K562 (cell line): ENCODE results near the gene PCNX2. TPM values are rescaled to one million over a fixed set of nuclear protein-coding genes. Genes with fewer than 3 reads are reported as not detected.

ENCODE experiments used
- ATF1 ChIP-seq, 2 experiments: fragments of 450-650 bp in 1 of 2; IDR thresholded peaks; 2 replicates each; pipeline ENCODE4 v1.6.1; 2016; ENCODE audit warnings: missing compliant biosample characterization in 1 of 2, missing genetic modification characterization in 1 of 2
- CREB1 ChIP-seq, 2 experiments: sonication (generic) in 1 of 2; formaldehyde crosslinking in 1 of 2; IDR thresholded peaks; 2 replicates each; pipeline versions ENCODE4 v1.6.1 to v1.8.0; 2012 to 2022; ENCODE audit warnings: inconsistent platforms in 1 of 2, mild to moderate bottlenecking in 1 of 2, missing genetic modification reagents in 1 of 2, moderate library complexity in 1 of 2
- CXXC5 ChIP-seq: fragments of 250-450 bp; sonication (Bioruptor Pico); IDR thresholded peaks from 2 replicates; pipeline ENCODE4 v1.8.0; 2022; ENCODE audit warnings: inconsistent platforms, mild to moderate bottlenecking, moderate library complexity
- DACH1 ChIP-seq: fragments of 450-650 bp; IDR thresholded peaks from 2 replicates; pipeline ENCODE4 v1.6.1; 2018; ENCODE audit not compliant: partially characterized antibody
- ELF1 ChIP-seq: fragments of 200-800 bp; sonication (Bioruptor generic); IDR thresholded peaks from 2 replicates; pipeline ENCODE4 v1.6.1; 2016; ENCODE audit warnings: missing genetic modification characterization, missing compliant biosample characterization
- EP400 ChIP-seq: fragments of 450-650 bp; IDR thresholded peaks from 2 replicates; pipeline ENCODE4 v1.6.1; 2017; ENCODE audit warnings: antibody characterized with exemption, mild to moderate bottlenecking, moderate library complexity
- FOXM1 ChIP-seq, 2 experiments: fragments of 450-650 bp in 1 of 2; sonication (generic) in 1 of 2; formaldehyde crosslinking in 1 of 2; IDR thresholded peaks; 2 replicates each; pipeline versions ENCODE4 v1.6.1 to v1.9.0; 2017 to 2022; ENCODE audit warnings: low read depth in 2 of 2, mild to moderate bottlenecking in 2 of 2, missing genetic modification reagents in 1 of 2, moderate library complexity in 1 of 2
- HOXB6 ChIP-seq: fragments of 250-450 bp; sonication (Bioruptor Pico); IDR thresholded peaks from 2 replicates; pipeline ENCODE4 v1.5.1; 2022; ENCODE audit warnings: mild to moderate bottlenecking, borderline replicate concordance
- MAFG ChIP-seq: fragments of 450-650 bp; conservative IDR thresholded peaks from 2 replicates; pipeline ENCODE4 v1.6.1; 2016; ENCODE audit warnings: missing genetic modification characterization, missing compliant biosample characterization
- MCM2 ChIP-seq: fragments of 450-650 bp; IDR thresholded peaks from 2 replicates; pipeline ENCODE4 v1.6.1; 2017; ENCODE audit warnings: low read depth, mild to moderate bottlenecking
- MTF1 ChIP-seq: fragments of 250-450 bp; sonication (Bioruptor Pico); IDR thresholded peaks from 2 replicates; pipeline ENCODE4 v1.9.0; 2021; ENCODE audit warnings: moderate library complexity, mild to moderate bottlenecking, inconsistent platforms, borderline replicate concordance
- NCOA4 ChIP-seq: fragments of 450-650 bp; IDR thresholded peaks from 2 replicates; pipeline ENCODE4 v1.6.1; 2018; ENCODE audit warnings: mild to moderate bottlenecking; ENCODE audit not compliant: partially characterized antibody
- NFRKB ChIP-seq: fragments of 450-650 bp; IDR thresholded peaks from 2 replicates; pipeline ENCODE4 v1.6.1; 2016; ENCODE audit warnings: low read depth
- NR4A1 ChIP-seq, 2 experiments: fragments of 250-450 bp in 1 of 2; fragments of 450-650 bp in 1 of 2; sonication (Bioruptor Pico) in 1 of 2; IDR thresholded peaks; 2 replicates each; pipeline versions ENCODE4 v1.4.0 to v1.6.1; 2016 to 2020; ENCODE audit warnings: mild to moderate bottlenecking in 2 of 2, missing compliant biosample characterization in 1 of 2, missing genetic modification characterization in 1 of 2, moderate library complexity in 1 of 2
- POLR2A ChIP-seq: fragments of 450-650 bp; conservative IDR thresholded peaks from 2 replicates; pipeline ENCODE4 v1.6.1; 2016
- PTBP1 ChIP-seq: fragments of 200-400 bp; formaldehyde crosslinking; IDR thresholded peaks from 2 replicates; pipeline ENCODE4 v1.6.1; 2017; ENCODE audit warnings: low read depth, low read length
- WHSC1 ChIP-seq: IDR thresholded peaks from one replicate; pipeline ENCODE4 v1.6.1; 2012; ENCODE audit warnings: low read length, control low read depth, inconsistent platforms
- ZNF140 ChIP-seq: fragments of 250-450 bp; sonication (Bioruptor Pico); IDR thresholded peaks from 2 replicates; pipeline ENCODE4 v1.8.0; 2021; ENCODE audit warnings: moderate library complexity, mild to moderate bottlenecking, inconsistent platforms
- ZNF347 ChIP-seq: fragments of 450-650 bp; formaldehyde crosslinking; IDR thresholded peaks from 2 replicates; pipeline ENCODE4 v1.4.0; 2020; ENCODE audit warnings: low read depth, mild to moderate bottlenecking, moderate library complexity
- polyA plus RNA-seq, 8 experiments: library from polyadenylated mRNA; depleted of rRNA in 4 of 8; stranded (reverse) in 5 of 8; unstranded in 3 of 8; fragments of >200 nt; fragmentation: Nextera tagmentation in 2 of 8; fragmentation: Illumina TruSeq in 1 of 8; extraction: Ambion mirVana in 2 of 8; extraction: Trizol in 1 of 8; gene quantifications; 2 replicates each; pipeline versions ENCODE4 v1.2.1 to v1.2.3, GENCODE V29; 2011 to 2014; ENCODE audit warnings: inconsistent platforms in 1 of 8, missing spikeins in 1 of 8
- total RNA-seq, 7 experiments: library from RNA; depleted of rRNA in 6 of 7; stranded (reverse); fragments of >200 nt in 6 of 7; fragmentation: Illumina TruSeq in 2 of 7; extraction: Trizol in 2 of 7; gene quantifications; 2 replicates each; pipeline versions ENCODE4 v1.2.1 to v1.2.3, GENCODE V29; 2011 to 2021; ENCODE audit warnings: low replicate concordance in 1 of 7
- TF ChIP-seq, protein P1 (sequence below), 2 experiments: fragments of 200-800 bp in 1 of 2; sonication (Bioruptor generic) in 1 of 2; sonication (generic) in 1 of 2; formaldehyde crosslinking in 1 of 2; IDR thresholded peaks in 1 of 2; conservative IDR thresholded peaks in 1 of 2; 2 replicates each; pipeline versions ENCODE4 v1.5.0 to v1.6.1; 2016 to 2020; ENCODE audit warnings: missing compliant biosample characterization in 1 of 2, missing genetic modification characterization in 1 of 2, missing genetic modification reagents in 1 of 2
- TF ChIP-seq, protein P2 (sequence below): sonication (generic); formaldehyde crosslinking; IDR thresholded peaks from 2 replicates; pipeline ENCODE4 v1.5.0; 2020; ENCODE audit warnings: missing genetic modification reagents

The PCNX2 gene
- total and polyA plus RNA-seq, 9 of the 15 experiments (the other 6 are each of a cell fraction or from before 2014, with no cell fraction given): 0.07 to 0.33 TPM; not detected in 7

GRCh38 chr1:232950197-232951176 lies 345.0 kb downstream of the PCNX2 start, which contains the start of gene NTPCR (continued):
- TF ChIP-seq MAFG (tag) (no peak), ZNF347 (CRISPR knock-in tag) (no peak), ZNF140 (CRISPR knock-in tag) (no peak), NFRKB (0 out of 2 replicates have a peak, but pooled peaks have one; percentile 54), ELF1 (tag) (0 out of 2 replicates have a peak, but pooled peaks have one; percentile 9), NR4A1 (CRISPR knock-in tag; IDR thresholded peaks at IDR 0.05) (no peak), NR4A1 (tag; IDR thresholded peaks at IDR 0.05) (no peak), HOXB6 (CRISPR knock-in tag) (no peak), POLR2A (peak; percentile 91), NCOA4 (no peak), CXXC5 (CRISPR knock-in tag) (peak; percentile 63), PTBP1 (no peak), MTF1 (CRISPR knock-in tag) (no peak), ATF1 (CRISPR knock-in tag; IDR thresholded peaks at IDR 0.05) (no peak), ATF1 (tag; IDR thresholded peaks at IDR 0.05) (peak; percentile 47; the same call in 1 of the 2 replicates), MCM2 (no peak), CREB1 (IDR thresholded peaks at IDR 0.05) (peak; percentile 43; the same call in 1 of the 2 replicates), CREB1 (CRISPR knock-in tag; IDR thresholded peaks at IDR 0.05) (peak; percentile 71), DACH1 (no peak), WHSC1 (no peak), EP400 (peak; percentile 82), FOXM1 (IDR thresholded peaks at IDR 0.05; ENCODE audit: low read depth) (no peak), FOXM1 (CRISPR knock-in tag; IDR thresholded peaks at IDR 0.05; ENCODE audit: low read depth) (no peak)
- TF ChIP-seq, protein P1, sequence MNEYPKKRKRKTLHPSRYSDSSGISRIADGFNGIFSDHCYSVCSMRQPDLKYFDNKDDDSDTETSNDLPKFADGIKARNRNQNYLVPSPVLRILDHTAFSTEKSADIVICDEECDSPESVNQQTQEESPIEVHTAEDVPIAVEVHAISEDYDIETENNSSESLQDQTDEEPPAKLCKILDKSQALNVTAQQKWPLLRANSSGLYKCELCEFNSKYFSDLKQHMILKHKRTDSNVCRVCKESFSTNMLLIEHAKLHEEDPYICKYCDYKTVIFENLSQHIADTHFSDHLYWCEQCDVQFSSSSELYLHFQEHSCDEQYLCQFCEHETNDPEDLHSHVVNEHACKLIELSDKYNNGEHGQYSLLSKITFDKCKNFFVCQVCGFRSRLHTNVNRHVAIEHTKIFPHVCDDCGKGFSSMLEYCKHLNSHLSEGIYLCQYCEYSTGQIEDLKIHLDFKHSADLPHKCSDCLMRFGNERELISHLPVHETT (CRISPR knock-in tag; conservative IDR thresholded peaks at IDR 0.05 in 1 of 2, IDR thresholded peaks at IDR 0.05 in 1 of 2): no peak; a peak in 1 of 4 replicates
- TF ChIP-seq, protein P2, sequence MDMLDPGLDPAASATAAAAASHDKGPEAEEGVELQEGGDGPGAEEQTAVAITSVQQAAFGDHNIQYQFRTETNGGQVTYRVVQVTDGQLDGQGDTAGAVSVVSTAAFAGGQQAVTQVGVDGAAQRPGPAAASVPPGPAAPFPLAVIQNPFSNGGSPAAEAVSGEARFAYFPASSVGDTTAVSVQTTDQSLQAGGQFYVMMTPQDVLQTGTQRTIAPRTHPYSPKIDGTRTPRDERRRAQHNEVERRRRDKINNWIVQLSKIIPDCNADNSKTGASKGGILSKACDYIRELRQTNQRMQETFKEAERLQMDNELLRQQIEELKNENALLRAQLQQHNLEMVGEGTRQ: no peak
